Frontal cortex (tissue), 4 donors: ENCODE results near the gene SCEL. TPM values are rescaled to one million over a fixed set of nuclear protein-coding genes. Genes with fewer than 3 reads are reported as not detected.

Source experiments
- DNase-seq, 2 donors: peaks; one replicate each; pipeline ENCODE4 v3.0.0; 2012; ENCODE audit warnings: low spot score in 2 of 2
- FAIRE-seq: peaks from 2 replicates; lab custom pipeline; 2012; peaks lifted over from hg19 to GRCh38; lab: Jason Lieb, UNC
- total RNA-seq: library from RNA; depleted of rRNA; stranded (reverse); fragments of >200 nt; gene quantifications from one replicate; pipeline ENCODE4 v1.2.3, GENCODE V29; 2014
- donor health status: control.
- donor health status: control.
- donor health status: control.

Gene SCEL
- total RNA-seq, 1 donor from 2014 or later = 0.41 TPM

DNA sequence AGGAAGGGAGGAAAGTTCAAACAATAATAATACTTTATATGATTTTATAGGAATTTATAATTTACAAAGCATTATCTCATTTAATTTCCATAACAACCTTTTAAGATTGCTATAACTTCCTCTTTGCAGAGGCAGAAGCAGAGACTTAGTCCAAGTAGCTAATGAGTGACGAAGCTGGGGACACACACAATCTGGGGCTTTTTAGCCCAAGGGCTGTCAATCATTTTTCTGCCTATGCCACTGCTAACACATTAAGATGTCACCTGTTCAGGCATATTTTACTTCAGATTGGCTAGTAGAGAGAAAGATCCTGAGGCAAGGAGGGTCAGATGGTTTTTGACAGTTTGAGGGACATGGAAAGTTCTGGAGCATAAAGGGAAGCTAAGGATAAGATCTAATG, 12.6 kb downstream of the SCEL start:
- no peak for FAIRE-seq
- no peak for DNase-seq

GRCh38 chr13:77548594-77548993, 13.1 kb downstream of the SCEL start:
- DNase-seq (no peak), FAIRE-seq (no peak)

DNA sequence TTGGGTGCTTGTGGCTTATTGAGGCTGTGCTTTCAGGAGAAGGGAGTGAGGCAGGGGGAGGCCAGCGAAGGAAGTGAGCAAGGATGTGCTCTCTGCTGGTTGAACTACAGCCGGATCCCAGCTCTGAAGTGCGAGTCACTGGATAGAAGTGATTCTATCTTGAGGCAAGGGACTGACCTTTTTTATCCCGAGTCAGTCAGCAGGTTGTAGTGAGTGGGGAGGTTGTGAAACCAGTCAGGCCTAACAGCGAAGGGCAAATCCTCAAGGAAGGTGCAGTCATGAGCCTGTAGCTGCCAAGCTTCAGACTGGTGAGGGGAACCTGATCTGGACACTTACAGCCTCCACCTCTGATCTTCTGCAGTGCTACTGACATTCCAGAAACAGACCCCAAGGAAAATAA, 18.6 kb downstream of the SCEL start:
- DNase-seq (no peak), FAIRE-seq (no peak)

- no peak for FAIRE-seq
- no peak for DNase-seq
Measured at GRCh38 chr13:77555246-77555645, 19.7 kb downstream of the SCEL start.

- DNase-seq (no peak), FAIRE-seq (no peak)
Measured at GRCh38 chr13:77558016-77558415, 22.5 kb downstream of the SCEL start.

GRCh38 chr13:77563111-77563510, 27.6 kb downstream of the SCEL start:
- no peak for DNase-seq

GRCh38 chr13:77565635-77566034, 30.1 kb downstream of the SCEL start:
- FAIRE-seq = peak; percentile 92
- DNase-seq = peak in 1 of 2 donors; percentile 33

More at GRCh38 chr13:77563111-77563510, 27.6 kb downstream of the SCEL start:
- FAIRE-seq = no peak

GRCh38 chr13:77571956-77572355, 36.5 kb downstream of the SCEL start:
- DNase-seq = no peak
- FAIRE-seq = no peak

- DNase-seq = no peak
- peak; percentile 51 for FAIRE-seq
Measured at GRCh38 chr13:77574096-77574495, 38.6 kb downstream of the SCEL start.

DNA sequence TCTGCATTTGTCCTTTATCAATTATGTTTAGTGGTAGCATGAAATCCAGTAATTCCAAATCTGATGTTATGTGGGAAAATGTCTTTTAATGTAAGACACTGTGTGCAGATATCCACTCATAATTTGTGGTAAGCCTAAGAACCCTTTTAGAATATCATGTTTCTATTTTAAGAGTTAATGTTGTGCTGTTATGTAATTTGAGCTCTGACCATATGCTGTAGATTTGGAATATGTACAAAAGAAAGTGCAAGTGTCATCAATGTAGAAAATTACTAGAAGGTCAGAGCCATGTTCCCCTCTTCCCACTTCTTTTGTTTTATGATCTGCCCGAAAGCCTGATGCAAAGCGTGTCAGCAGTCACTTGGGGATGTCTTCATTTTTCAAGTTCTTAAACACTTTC, 44.5 kb downstream of the SCEL start:
- no peak for FAIRE-seq
- no peak for DNase-seq

DNA sequence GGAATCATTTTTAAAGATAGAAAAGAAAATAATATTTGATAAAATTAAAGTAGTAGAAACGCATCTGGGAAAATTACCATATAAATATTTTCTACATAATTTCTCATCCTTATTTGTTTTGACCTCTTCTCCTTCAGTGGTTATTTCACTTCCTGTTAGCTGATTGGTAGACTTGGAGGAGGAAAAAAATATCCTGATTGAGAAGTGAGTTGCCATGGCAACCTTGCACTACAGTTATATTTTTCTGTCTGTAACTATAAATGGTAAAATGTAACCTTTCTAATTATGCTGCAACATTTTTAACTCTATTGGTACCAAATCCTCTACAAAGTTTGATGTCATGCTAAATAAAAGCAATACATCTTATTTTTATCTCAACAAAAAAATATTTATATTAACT, 45.2 kb downstream of the SCEL start:
- FAIRE-seq (no peak), DNase-seq (no peak)

- FAIRE-seq = no peak
- no peak for DNase-seq
Measured at GRCh38 chr13:77583581-77583980, 48.1 kb downstream of the SCEL start.

GRCh38 chr13:77584106-77584505, 48.6 kb downstream of the SCEL start:
- FAIRE-seq (peak; percentile 63), DNase-seq (no peak)

DNA sequence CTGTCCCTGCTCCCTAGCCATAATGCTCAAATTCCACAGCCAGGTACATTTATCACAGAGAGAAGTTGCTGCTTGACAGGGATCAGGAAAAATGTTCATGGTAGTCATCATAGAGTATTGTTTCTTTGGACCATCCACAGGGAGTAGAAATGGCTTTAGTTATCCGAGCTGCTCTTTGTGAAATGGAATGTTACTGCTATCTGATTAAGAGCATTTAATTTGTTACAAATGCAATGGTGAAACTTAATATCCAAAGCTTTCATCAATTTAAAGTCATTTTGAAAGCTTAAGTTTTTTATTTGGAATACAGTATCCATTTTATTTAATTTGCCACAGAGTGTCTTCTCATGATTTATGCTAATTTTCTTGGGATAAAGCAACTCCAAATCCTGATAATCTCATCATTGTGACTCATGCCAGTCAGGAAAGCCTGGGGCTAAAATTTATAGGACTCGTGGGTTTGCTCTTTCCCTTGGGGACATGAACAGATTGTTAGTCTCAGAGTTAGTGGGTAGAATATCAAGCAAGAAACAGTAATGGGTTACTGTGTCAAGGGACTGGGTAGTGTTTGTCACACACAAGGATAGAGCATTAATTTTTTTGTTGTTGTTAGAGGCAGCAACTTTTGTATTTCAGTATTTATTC, 59.8 kb downstream of the SCEL start:
- FAIRE-seq (no peak), DNase-seq (no peak)

- FAIRE-seq = no peak
- DNase-seq = no peak
Measured at GRCh38 chr13:77596777-77597176, 61.3 kb downstream of the SCEL start.

DNA sequence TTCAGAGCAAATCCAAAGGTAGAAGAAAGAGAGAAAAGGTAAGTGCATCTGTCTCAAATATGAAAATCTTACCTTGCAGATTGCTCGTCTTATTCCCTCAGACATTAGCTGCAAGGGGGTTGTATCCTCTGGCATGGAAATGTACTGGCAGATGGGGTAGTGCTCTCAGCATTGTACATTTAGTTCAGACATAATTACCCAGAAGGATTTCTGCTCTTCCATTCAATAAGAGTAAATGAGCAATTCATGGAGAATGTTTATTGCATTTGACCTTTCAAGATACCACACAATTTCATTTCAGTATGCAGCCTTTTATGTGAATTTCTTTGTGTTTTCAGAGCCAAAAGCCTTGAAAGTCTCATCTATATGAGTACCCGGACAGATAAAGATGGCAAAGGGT, 63.8 kb downstream of the SCEL start:
- DNase-seq (no peak), FAIRE-seq (no peak)

- FAIRE-seq (no peak), DNase-seq (no peak)
Measured at GRCh38 chr13:77600701-77601100, 65.2 kb downstream of the SCEL start.

DNA sequence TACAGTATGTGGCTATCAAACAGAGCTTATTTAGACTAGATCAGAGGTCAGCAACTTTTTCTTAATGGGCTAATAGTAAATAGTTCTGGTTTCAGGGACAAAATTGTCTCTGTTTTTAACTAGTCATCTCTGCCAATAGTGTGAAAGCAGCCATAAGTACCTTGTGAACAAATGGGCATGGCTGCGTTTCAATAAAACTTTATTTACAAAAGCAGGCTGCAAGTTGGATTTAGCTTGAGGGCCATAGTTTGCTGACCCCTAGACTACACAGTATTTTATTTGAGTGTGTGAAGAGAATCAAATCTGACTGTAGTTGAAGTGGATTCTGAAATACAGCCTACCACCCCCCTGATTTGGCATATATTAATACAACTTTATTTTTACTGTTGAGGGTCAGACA, 75.6 kb downstream of the SCEL start:
- FAIRE-seq (no peak), DNase-seq (no peak)

DNA sequence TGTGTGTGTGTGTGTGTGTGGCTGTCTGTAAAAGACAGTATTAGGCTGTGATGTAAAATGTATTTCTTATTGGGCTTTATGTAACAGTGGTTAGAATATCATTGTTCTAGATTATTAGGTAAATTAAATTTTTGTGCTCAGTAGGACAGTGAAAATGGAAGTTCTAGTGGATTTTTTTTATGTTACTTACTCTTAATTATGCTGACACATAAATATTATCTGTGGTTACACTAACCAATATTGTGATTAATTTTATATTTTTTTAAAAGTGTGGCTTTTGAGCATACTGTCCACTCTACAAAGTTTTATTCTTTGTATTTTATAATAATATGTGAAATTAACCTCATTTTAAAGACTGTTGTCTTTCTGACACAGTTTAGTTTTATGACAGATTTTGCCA, 80.5 kb downstream of the SCEL start:
- DNase-seq = no peak
- peak; percentile 80 for FAIRE-seq

DNA sequence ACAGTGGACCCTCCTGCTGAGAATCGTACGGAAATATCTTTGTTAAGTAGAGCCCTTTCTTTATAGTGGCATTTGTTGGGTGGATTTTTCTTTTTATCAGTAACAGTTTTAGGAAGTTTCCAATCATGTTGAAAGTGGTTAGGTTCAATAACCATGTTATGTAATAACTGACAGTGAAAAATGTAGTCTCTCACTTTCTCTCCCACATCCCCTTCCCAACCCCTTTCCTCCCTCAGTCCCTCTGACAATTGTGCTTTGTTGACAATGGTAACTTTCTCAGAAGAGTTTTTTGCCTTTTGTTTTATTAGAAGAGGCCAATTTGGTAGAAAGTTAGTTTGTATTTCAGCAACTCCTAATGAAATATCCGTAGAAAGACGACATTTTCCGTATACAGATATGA, 84.1 kb downstream of the SCEL start:
- FAIRE-seq (no peak), DNase-seq (no peak)

DNA sequence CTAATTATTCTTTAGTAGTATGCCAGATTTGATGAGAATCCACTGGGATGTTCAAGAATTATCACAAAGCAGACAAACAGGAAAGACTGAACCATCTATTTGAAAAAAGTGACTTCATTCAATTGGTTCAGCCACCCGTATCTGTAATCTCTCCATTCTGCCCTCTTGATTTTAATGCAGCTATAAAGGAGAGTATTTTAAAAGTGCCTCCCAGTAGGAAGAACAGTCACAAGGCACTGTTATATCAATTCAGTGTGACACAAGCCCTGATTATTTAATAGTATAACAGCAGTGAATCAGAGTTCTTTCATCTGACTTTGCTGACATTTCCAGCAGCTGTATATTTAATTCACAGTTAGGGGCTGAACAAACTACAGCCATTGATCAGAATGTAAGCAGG, 84.6 kb downstream of the SCEL start:
- no peak for DNase-seq
- no peak for FAIRE-seq

DNA sequence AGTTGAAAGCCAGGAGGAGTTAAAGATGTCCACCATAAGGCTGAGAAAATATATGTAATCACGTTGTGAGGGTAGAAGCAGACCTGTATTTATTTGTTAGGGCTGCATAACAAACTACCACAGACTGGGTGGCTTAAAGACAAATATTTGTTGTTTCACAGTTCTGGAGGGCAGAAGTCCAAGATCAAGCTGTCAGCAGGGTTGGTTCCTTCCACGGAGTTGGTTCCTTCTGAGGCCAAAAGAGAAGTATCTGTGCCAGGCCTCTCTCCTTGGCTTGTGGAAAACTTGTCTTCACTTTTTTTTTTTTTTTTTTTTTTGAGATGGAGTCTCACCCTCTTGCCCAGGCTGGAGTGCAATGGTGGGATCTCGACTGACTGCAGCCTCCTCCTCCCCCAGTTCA, 88.3 kb downstream of the SCEL start:
- no peak for FAIRE-seq
- no peak for DNase-seq
